HG03108 (cell line): ENCODE measurements around the gene CCSER1.

Source experiments
- ATAC-seq: cut with Tn5 transposase; IDR thresholded peaks from one replicate; pipeline ENCODE4 v1.9.1; 2021; ENCODE audit warnings: moderate library complexity; ENCODE audit not compliant: unreplicated experiment

Gene CCSER1

GRCh38 chr4:90189178-90189577 is 62.0 kb downstream of the CCSER1 start:
- no peak for ATAC-seq

DNA sequence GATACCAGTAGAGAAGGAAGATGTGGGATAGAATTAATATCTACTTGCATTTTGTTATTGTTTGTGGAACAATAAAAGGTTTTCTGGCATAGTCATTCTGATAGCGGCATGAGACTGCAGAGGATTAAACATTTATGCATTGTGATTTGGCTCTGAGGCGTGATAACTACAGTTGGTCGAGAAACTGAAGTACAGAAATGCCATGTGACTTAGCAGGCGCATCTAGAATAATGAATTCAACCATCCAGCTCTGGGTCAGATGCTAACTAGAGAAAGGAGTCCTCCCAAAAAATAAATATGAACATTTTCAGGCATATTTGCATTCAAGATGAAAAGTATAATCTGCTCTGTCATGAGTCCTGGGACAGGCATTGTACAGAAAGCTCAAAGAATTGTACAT is 62.8 kb downstream of the CCSER1 start:
- ATAC-seq: no peak

- ATAC-seq: no peak
These were observed 63.3 kb downstream of the CCSER1 start for GRCh38 chr4:90190525-90190924.

- ATAC-seq: no peak
These were observed 71.1 kb downstream of the CCSER1 start for GRCh38 chr4:90198086-90198847.

DNA sequence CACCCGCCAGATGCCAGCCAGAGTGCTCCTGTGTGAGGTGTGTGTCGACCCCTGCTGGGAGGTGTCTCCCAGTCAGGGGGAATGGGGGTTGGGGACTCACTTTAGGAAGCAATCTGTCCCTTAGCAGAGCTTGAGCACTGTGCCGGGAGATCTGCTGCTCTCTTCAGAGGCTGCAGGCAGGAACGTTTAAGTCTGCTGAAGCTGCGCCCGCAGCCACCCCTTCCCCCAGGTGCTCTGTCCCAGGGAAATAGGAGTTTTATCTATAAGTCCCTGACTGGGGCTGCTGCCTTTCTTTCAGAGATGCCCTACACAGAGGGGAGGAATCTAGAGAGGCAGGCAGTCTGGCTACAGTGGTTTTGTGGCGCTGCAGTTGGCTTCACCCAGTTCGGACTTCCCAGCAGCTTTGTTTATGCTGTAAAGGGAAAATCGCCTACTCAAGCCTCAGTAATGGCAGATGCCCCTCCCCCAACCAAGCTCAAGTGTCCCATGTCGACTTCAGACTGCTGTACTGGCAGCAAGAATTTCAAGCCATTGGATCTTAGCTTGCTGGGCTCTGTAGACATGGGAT is 80.8 kb downstream of the CCSER1 start:
- ATAC-seq: no peak

- no peak for ATAC-seq
These were observed 82.7 kb downstream of the CCSER1 start for GRCh38 chr4:90209922-90210321.

- no peak for ATAC-seq
These were observed 84.0 kb downstream of the CCSER1 start for GRCh38 chr4:90211174-90211573.

DNA sequence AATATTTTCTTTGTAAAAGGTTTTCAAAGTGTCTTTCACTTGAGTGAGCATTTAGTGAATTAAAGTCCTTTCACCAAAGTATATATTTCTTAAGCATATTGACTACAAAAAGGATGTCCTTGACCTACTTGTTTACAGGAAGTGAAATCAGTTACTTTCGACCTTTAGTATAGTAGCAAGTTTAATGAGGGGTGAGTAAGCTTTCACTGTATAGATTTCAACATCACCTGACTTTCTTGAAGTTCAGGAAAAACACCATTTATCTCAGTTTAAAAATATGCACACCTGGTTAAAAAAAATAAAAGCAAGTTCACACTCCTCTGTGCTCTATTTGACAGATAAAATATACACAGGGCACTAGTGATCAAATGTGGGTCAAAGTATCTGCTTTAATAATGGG is 88.1 kb downstream of the CCSER1 start:
- ATAC-seq: peak; percentile 80

GRCh38 chr4:90219822-90220221 is 92.6 kb downstream of the CCSER1 start:
- no peak for ATAC-seq

GRCh38 chr4:90220459-90220858 is 93.3 kb downstream of the CCSER1 start:
- ATAC-seq: no peak

DNA sequence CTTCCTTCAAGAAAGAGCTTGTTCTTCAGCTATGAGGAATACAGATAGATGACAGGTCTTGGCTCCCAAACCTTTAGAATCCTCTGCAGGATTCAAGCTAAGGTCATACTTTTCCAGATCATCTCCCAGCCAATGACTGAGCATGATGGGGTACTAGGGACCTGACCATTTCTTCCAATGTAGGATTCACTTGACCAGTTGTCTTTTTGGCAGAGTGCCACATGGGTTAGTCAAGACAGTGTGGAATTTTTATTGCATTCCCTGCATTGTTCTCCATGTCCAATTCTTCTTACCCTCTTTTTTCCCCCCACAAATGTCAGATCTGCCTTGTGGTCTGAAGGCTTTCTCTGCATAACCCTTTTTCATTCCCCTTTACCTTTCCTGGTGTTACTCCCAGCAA is 99.5 kb downstream of the CCSER1 start:
- ATAC-seq: no peak

DNA sequence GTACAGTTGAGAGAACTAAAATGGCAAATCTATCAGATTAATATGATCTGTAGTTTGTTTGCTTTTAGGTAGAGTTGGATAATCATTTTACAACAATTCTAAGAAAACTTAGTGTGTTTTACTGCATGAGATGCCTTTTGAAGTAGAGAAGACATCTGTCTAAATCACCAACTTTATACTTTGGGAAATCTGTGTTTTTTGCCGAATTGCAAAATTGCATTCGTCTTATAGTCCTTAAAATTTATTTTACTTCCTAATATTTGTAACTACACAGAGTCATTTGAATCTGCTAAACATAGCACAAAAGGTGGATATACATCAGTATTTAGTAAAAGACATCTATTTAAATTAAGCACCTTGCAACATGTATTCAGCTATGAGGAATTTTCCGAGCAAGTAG is 100.0 kb downstream of the CCSER1 start:
- ATAC-seq: no peak

GRCh38 chr4:90234916-90235547 is 107.8 kb downstream of the CCSER1 start:
- ATAC-seq: no peak

DNA sequence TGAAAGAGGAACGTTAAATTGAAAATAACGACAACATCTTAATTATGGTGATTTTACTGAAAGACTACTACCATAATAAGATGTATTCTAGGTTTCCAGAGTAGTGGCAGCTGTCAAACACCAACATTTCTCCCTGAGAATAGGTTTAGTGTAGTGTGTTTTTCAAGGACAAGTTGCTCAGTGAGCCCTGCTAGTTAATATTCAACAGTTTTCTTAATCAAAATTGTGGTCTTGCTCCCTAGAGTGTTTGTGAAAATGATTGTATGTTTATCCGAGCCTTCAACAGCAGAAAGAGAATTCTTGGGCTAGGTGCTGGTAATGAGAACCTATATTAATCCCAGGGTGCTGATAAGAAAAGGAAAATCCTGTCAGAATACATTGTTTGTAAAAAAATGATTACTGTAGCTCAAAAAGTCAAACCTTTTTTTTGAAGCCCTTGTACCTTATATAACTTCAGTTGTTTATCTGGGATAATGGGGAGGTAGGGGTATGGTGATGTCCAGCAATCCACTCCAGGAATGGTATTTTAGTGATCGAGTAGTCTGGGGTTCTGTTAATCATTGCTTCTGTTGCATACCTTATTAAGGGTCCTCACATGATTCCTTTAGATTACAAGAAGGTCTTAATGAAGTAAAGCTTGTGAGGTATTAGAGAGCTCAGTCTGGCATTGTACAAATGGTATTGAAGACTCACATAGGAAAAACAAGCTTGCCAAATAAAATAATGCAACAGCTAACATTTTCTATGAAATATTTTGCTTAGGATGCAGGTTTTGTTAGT is 110.7 kb downstream of the CCSER1 start:
- no peak for ATAC-seq

DNA sequence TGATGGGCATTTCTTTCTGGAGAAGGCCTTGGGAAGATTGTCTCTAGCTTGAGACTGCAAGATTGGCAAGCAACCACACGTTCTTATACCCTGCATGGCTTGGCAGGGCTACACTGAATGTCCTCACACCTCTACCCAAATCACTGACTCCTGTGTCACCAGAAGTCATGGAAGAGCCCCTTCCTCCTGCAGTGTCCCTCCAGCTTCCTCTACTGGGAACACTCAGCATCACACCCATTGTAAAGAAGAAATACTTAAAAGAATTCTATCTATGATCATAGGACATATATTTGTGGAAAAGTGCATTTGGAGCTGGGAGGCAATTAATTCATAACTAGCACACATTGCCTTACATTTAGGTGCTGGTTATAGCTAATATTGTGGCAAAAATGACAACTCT is 113.1 kb downstream of the CCSER1 start:
- ATAC-seq: no peak

DNA sequence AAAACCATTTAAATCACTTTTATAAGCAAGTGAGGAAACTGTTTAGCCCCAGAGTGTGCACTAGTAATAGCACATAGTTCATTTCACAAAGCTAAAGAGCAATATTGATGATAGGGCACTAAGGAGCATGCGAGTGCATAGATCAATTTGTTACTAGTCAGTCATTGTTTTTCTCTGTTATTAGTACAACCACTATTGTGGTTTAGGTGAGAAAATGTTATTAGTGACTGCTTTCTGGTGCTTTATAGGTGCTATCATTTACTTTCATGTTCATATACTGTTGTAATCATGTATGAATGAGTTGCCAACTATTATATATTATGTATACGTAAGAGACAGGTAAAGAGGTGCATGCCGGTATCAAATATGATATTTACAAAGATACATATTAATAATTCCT is 113.8 kb downstream of the CCSER1 start:
- no peak for ATAC-seq

DNA sequence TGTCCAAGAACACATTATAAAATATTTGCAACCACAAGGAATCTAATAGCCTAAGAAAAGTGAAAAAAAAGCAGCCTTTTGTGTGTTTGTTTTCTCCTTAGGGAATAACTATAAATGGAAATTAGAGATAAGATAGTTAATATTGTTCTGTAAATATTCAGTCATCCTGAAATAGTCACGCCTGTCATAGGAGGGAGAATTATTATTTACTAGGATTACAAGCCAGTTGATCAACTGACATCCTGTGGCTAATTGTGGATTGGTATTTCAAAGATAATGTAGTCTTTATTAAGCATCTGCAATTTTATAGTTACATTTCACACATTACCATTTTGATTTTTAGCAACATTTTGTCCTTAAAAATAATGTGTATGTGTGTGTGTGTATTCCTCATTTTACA is 118.6 kb downstream of the CCSER1 start:
- no peak for ATAC-seq

DNA sequence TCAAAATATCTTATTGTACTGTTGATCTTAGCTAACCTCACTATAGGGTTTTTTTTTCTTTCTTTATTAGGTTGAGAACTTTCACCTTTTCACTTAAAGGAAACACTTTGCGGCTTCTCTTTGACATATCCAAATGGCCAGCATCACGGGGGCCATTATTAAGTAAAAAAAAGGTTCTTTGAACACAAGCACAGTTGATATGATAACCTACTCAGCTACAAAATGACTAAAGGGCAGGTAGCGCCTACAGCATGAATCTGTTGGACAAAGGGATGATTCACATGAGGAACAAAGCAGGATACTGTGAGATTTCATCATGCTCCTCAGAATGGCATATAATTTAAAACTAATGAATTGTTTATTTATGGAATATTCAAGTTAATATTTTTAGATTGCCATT is 119.6 kb downstream of the CCSER1 start:
- ATAC-seq: no peak

DNA sequence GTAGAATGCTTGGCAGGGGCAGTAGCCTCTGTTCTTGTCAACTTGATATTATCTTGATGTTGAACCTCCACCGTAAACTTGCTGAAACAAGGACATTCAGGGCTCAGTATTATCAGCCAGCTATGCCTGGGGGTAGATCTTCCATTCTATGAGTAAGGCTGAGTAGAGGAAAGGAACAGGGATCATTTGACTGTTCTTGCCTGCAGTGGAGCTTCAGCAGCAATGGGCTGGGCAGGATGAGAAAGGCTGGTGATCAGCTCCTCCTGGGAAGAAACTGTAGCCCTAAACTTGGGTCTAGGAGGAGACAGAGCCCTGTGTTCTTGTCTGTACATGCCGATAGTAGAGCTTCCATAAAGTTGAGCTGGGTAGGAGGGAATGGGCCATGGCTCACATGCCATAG is 127.2 kb downstream of the CCSER1 start:
- ATAC-seq: no peak

DNA sequence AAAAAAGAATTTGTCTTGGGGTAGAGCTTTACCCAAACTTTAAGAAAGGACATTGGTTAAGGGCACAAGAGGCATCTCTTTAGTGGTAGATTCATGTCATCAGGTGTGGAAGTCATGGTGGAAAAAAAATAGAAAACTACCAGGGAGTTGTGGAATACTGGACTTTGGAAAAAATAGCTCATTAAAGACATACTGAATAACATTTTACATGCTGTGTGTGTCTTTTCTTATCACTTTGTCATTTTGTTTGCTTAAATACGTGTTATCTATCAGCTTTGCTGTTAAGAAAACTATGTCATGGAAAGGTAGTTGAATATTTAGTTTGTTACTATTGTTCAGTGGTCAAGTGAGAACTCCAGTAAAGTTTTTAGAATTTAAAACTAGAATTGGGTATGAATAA is 147.0 kb downstream of the CCSER1 start:
- no peak for ATAC-seq

DNA sequence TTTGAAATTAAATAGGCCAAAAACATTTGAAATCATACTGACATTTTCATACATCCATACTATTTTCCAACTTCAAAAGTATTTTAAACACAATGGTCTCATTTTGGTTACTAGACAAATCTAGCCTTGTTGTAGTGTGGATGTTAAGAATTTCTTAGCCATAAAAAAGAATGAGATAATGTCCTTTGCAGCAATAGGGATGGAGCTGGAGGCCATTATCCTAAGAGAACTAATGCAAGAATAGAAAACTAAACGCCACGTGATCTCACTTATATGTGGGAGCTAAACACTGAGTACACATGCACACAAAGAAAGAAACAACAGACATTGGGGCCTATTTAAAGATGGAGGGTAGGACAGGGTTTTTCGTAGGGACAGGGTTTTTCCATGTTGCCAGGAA is 153.8 kb downstream of the CCSER1 start:
- ATAC-seq: no peak
